Erythroblast (primary cell): ENCODE results near the gene TMIE.

Source experiments
- GATA1 ChIP-seq: IDR thresholded peaks from 2 replicates; pipeline ENCODE4 v1.6.1; 2011; ENCODE audit warnings: low read depth, mild to moderate bottlenecking, control low read depth, low read length, moderate library complexity
- POLR2A ChIP-seq: IDR thresholded peaks from 2 replicates; pipeline ENCODE4 v1.6.1; 2011; ENCODE audit warnings: mild to moderate bottlenecking, low read length

GRCh38 chr3:46667657-46668056 lies 33.5 kb upstream of the TMIE start:
- TF ChIP-seq GATA1 = no peak
- TF ChIP-seq POLR2A = no peak
